HG03039 (cell line): ENCODE results near the gene MIPOL1.
"Not testable (repeated sequence)": the region's sequence is repeated elsewhere in the genome, so short reads cannot be mapped to it uniquely, and the experiment has no call there.

ENCODE experiments used
- ATAC-seq: cut with Tn5 transposase; IDR thresholded peaks from one replicate; pipeline ENCODE4 v1.9.1; 2021; ENCODE audit warnings: mild to moderate bottlenecking, moderate library complexity; ENCODE audit not compliant: unreplicated experiment

MIPOL1 gene

DNA sequence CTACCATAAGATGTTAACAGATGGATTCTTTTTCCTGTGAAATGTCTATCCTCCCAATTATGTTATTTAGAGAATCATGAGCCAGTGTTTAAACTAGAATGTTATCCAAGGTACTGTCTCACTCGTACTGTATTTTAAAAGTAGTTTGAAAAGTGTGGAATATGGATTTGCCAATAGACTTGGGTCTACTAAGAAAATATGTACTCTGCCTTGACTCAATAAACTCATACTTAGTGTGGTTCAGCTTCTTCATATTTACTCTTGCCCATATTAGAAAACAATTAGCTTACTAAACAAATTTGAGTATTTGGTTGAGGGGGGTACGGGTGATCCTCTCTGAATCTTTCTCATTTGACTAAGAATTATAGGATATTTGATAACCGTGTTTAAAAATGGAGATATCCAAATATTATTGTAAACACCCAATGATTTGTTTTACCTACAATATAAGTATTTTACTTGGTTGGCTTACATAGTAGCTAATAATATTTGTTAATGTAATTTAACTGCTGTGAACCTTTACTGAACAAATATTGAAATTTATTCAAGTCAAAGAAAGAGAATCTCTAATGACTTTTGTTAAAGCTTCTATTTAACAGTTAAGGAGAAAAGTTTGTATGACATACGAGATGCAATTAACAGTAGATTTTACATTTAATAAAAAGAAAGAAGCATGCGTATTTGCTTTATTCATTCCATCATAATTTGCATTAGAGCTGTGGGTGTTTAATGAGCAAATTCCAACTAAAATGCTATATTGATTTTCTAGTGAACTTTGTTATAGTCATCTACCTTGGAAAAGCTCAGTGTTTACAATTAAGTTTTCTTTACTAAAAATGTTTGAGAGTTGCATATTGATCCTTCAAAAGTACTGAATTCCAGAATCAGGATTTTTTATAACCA, 81.2 kb downstream of the MIPOL1 start:
- ATAC-seq = no peak

DNA sequence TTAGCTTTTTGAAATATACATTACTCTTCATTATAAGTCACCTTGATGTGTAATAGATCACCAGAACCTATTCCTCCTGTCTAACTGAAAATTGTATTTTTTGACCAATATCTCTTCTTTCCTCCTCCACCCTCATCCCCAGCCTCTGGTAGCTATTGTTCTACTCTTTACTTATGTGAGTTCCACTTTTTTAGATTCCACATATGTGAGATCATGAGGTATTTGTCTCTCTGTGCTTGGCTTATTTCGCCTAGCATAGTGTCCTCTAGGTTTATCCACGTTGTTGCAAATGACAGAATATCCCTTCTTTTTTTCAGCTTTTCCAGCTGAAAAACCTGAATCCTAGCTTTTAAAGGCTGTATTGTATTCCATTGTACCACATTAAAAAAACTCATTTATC, 82.1 kb downstream of the MIPOL1 start:
- no peak for ATAC-seq

DNA sequence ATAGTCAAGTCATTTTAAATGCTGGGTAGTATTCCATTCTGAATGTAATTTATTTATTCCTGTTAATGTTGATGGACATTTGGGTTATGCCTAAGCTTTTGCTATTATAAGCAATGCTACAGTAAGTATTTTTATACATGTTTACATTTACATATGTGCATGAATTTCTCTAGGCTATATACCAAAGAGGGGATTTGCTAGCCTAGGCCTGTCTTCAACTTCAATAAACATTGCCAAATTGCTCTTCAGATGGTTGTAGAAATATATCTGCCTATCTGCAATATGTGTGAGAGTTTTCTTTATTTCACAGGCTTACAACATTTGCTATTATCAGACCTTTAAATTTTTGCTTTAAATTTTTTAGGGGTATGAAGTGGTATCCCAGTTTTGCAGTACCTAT, 87.0 kb downstream of the MIPOL1 start:
- no peak for ATAC-seq

DNA sequence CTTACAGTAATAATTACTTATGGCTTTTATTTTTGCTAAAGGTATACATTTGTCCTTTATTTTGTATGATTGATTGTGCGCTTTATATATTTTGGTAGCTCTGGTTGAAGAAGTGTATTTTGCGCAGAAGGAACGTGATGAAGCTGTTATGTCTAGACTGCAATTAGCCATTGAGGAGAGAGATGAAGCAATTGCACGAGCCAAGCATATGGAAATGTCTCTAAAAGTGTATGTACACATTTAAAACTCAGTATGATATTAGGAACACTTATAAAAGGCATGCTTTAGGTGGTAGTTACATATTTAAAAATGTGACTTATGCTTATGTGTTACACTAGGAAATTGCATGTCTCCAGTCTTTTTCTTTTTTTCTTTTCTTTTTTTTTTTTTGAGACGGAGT, 87.5 kb downstream of the MIPOL1 start:
- ATAC-seq = no peak

DNA sequence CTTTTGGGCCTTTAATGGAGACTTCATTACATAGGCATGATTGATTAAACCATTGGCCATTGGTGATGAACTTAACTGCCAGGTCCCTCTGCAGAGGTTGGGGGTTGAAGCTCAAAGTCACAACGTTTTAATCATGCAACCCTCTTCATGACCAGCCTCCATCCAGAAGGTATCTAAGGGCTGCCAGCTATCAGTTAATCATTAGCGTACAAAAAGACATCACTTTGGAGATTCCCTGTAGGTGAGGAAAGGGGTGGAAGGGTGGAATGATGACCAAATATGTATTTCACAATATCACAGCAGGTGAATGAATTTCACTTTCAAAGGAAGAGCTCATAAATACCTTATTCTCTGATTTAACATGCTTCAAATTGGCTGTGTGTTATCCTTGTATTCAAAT, 92.0 kb downstream of the MIPOL1 start:
- ATAC-seq = no peak

DNA sequence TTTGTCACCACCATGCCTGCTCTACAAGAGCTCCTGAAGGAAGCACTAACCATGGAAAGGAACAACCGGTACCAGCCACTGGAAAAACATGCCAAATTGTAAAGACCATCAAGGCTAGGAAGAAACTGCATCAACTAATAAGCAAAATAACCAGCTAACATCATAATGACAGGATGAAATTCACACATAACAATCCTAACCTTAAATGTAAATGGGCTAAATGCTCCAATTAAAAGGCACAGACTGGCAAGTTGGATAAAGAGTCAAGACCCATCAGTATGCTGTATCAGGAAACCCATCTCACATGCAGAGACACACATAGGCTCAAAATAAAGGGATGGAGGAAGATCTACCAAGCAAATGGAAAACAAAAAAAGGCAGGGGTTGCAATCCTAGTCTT, 97.5 kb downstream of the MIPOL1 start:
- ATAC-seq = not testable (repeated sequence)

DNA sequence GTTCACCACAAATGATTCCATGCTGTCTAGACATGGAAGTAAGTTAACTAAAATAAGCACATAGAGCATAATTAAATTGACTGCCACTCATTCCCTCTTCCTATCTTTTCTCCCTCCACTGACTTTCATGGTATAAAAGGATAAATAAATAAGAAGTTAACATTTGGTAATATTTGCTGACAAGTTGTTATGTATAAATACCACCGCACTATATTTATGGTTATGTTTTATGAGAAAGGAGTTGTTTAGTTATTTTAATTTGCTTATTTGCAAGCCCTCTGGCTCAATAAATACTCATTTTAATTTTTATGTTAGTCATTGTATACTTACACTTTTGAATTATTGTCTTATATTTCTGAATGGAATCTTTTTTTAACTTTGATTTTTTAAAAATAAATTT, 113.5 kb downstream of the MIPOL1 start:
- no peak for ATAC-seq

DNA sequence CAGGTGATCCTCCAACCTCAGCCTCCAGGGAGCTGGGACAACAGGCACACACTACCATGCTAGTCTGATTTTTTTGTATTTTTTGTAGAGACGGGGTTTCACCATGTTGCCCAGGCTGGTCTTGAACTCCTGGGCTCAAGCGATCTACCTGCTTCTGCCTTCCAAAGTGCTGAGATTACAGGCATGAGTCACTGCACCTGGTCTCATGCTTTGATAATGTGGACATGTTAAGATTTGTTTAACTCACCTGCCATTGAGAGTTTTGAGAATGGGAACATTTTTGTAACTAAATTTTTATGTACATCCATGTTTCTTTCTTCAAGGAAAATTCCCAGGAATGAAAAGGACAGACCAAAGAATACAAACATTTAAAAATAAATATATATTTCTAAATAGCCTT, 121.2 kb downstream of the MIPOL1 start:
- ATAC-seq = no peak

DNA sequence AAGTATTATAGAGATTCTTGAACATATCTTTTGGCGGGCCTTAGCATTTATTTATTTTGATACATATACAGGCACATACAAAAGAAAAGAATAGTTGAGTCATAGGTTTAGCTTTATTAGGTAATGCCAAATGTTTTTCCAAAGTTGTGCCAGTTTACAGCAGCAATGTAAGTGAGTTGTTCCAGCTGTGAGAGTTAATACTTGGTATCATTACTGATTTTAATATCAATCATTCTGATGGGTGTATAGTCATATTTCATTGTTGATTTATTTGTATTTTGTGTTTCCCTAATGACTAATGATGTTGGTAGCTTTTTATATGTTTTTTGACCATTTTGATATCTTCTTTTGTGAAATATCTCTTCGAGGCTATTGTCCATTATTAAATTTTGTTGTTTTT, 122.4 kb downstream of the MIPOL1 start:
- ATAC-seq = no peak

DNA sequence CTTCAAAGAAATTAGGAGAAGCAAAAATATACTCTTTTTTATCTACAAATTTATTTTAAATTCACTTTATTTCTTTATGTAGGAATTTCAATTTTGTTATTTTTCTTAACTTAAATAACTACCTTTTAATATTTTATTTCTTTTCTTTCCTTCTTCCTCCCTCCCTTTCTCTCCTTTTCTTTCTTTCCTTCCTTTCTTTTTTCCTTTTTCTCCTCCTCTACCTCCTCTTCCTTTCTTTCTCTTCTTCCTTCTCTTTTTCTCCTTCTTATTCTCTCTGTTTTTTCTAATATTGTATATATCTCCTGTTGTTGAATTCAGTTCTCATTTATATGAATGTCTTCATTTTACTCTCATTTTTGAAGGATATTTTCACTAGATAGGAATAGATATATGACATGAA, 127.6 kb downstream of the MIPOL1 start:
- no peak for ATAC-seq

DNA sequence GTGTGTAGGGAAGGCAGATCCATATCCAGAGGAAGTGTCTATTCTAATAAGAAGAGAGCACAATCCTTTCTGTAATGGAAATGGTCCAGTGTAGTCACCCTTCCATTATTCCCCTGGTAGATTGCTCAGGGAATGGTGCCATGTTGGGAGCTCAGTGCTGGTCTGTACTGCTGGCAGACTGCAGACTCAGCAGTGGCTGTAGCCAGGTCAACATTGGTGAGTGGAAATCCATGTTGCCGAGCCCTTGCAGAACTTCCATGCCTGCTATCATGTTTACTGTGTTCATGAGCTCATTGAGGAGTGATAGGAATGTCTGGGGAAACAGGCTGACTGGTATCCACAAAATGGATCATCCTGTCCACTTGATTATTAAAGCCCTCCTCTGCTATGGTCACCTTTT, 128.7 kb downstream of the MIPOL1 start:
- ATAC-seq = no peak

DNA sequence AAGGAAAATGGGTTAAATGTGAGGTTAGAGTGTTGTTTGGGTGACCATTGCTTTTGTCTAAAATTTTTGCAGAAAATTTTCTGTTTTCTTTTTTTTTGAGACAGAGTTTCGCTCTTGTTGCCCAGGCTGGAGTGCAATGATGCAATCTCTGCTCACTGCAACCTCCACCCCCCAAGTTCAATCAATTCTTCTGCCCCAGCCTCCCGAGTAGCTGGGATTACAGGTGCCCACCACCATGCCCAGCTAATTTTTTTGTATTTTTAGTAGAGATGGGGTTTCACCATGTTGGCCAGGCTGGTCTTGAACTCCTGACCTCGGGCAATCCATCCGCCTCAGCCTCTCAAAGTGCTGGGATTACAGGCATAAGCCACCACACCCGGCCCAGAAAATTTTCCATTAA, 130.2 kb downstream of the MIPOL1 start:
- ATAC-seq = not testable (repeated sequence)

DNA sequence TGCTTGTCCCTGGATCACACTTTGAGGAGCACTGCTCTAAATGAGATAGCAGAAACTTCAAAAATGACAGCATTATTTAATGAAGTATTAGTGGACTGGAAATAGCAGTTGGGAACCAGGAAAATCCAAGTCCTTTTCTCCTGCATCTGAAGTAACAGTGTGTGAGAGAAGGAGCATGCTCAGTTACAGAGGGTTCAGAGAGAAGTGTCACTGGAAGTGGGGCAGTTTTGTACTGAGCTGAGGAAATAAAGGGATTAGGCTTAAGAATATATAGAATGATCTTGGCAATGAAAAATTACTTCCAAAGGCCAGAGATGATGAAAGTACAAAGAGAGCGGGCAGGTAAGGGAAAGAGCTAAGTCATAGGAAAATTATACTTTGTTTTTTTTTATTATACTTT, 130.9 kb downstream of the MIPOL1 start:
- no peak for ATAC-seq

DNA sequence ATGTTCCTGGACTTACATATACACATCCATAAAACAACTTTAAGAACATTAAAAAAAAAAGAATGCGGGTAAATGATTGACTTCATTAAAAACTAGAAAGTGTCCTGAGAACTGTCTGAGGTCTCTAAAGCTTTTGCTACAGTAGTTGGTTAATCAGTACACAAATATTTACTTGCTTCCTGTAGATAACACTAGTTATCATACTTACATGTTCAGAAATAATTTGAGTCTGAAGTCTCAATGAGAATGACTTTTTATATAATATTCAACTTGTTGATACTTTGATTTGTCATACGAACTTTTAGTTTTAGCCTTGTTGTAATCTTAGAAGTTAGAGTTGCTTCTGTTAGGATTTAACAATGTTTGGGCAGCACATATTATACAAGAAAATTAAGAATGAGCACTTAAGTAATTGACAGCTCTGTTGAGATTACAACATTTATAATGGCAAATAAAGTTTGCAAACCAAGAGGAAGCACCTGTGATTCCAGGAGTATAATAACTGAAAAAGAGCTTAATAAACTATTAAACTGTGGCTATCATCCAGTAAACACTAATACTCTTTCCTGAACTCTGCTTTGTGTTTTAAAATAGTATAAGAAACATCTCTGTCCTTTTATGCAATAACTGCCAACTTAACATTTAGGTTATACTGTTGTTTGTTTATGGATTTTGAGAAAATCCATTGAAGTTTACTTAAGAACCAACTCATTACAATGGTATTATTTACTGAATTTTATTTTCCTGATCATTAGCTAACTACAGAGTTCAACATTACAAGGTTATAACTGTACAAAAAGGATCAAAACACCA, 131.7 kb downstream of the MIPOL1 start:
- no peak for ATAC-seq

DNA sequence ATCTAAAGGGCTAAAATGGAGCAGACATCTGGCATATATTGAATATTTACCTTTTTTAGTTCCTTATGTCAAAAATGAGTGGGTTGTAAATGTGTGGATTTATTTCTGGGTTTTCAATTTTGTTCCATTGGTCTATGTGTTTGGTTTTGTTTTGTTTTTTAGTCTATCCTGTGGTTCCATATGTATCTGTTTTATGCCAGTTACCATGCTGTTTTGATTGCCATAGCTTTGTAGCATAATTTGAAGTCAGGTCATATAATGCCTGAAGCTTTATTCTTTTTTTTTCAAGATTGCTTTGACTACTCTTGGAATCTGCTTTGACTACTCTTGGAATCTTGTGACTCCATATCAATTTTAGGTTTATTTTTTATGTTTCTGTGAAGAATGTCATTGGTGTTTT, 133.2 kb downstream of the MIPOL1 start:
- no peak for ATAC-seq

DNA sequence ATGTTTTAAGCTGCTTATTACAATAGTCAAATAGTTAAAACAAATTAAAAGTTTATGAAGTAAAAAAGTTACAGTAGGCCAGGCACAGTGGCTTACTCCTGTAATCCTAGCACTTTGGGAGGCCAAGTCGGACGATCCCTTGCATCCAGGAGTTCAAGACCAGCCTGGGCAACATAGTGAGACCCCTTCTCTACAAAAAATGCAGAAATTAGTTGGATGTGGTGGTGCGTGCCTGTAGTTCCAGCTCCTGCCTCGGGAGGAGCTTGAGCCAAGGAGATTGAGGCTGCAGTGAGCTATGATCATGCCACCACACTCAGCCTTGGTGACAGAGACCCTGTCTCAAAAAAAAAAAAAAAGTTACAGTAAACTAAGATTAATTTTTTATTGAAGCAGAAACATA, 142.6 kb downstream of the MIPOL1 start:
- ATAC-seq = no peak

DNA sequence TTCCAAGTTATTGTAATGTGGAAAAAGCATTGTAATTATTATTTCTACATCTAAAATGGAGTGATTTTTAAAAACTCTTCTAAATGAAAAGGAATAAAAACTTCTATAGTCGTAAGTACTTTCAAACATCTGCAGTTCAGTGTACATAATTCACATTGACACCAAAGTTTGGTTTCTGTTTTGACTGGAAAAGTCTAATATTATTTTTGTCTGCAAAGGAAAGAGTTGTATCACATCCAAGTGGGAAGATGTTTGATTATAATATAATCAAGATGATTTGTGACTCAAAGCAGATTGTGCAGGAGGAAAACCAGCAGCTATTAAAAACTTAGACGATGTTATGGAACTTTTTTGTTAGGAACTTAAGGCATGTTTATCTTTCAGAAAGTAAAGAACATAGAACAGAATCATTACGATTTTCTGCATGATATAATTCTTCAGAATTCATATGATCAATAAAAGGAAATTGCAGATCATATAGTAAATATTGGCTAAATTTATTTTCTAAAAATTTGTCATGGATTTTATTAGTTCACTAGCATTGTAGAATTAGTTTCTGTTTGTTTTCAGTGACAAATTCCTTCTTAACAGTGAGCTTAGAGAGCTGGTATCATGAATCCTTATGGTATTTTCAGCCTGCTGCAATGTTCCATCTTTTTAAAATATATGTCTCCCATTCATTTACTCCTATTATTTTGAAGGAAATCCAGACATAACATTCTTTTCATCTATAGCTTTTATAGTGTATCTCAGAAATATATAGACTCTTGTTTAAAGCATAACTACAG, 145.8 kb downstream of the MIPOL1 start:
- no peak for ATAC-seq

DNA sequence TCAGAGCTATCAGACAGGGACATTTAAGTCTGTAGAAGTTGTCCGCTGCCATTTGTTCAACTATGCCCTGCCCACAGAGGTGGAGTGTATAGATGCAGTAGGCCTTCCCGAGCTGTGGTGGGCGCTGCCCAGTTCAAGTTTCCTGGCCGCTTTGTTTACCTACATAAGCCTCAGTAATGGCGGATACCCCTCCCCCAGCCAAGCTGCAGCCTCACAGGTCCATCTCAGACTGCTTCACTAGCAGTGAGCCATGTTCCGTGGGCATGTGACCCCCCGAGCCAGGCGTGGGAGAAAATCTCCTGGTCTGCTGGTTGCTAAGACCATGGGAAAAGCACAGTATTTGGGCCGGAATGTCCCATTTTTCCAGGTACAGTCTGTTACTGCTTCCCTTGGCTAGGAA, 165.9 kb downstream of the MIPOL1 start:
- no peak for ATAC-seq

DNA sequence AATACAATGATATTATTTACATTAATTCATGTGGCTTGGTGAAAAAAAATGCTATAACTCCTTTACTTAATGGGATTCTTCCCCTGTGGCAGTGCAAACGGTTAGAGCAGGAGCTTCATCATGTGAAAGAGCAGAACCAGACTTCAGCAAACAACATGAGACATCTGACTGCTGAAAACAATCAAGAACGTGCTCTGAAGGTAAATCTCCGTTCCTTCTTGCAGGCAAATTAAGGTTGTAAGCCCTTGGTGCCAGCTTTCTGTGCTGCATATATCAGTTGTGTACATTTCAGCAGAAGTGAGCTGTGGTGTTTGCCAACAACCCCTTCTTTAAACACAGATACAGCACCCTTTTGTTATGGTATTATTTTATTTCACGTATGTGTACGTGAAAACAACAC, 171.7 kb downstream of the MIPOL1 start:
- no peak for ATAC-seq

DNA sequence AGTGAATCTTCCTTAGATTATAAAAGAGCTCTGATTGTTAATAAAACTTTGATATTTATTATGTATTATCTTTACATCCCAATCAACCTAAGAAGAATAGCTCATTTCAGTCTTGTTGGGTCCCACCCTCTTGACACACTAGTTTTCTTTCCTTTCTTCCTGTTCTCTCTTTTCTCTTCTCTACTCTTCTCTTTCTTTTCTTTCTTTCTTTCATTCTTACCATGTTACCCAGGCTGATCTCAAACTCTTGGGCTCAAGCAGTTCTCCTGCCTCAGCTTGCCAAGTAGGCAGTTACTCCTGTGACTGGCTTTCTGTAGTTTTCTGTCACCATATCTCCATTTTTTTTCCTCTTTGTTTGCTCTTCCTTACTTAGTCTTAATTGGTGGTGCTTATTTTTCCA, 177.8 kb downstream of the MIPOL1 start:
- ATAC-seq = no peak

DNA sequence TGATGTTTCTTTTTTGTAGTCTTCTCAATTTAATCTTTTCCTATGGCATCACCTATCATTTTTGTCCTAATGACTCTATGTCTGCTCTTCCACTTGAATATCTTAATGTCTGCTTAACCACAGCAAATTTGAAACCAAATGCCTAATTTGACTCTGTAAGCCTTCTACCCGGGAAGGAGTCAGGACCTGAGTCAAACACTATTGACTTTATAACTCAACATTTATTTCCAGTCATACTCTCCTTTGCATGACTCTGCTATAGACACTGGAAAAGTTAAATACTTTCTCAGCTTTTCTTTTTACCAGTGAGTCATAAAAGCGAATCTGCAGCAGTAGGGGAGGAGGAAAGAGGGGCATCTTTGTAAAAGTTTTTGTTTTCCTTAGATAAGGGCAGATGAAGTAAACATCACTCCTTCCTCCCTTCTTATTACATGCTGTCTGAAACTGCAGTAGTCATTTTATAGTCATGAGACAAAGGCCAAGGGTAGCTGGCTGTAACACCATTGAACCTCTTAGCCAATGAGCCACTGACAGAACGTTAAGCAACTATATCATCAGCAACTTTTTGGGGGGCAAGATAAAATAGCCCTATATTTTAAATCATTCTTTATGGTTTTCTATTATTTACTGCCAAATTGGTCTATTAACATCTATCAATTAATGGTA, 179.3 kb downstream of the MIPOL1 start:
- no peak for ATAC-seq
